Transverse colon (tissue), 4 donors: ENCODE data around the gene FHL5.

ENCODE experiments used
- CTCF ChIP-seq, 5 experiments: fragments of 200-600 bp in 3 of 5; fragments of 450-650 bp in 2 of 5; sonication (generic) in 3 of 5; IDR thresholded peaks; 1 replicate in 2 of 5; 2 replicates in 3 of 5; pipeline ENCODE4 v1.5.1; 2016 to 2017; ENCODE audit warnings: antibody characterized with exemption in 5 of 5, inconsistent platforms in 3 of 5, mild to moderate bottlenecking in 2 of 5, moderate library complexity in 1 of 5
- EP300 ChIP-seq: sonication (generic); formaldehyde crosslinking; IDR thresholded peaks from one replicate; pipeline ENCODE4 v1.6.1; 2017; ENCODE audit warnings: antibody characterized with exemption, low read depth
- POLR2A ChIP-seq: fragments of 450-650 bp; IDR thresholded peaks from one replicate; pipeline ENCODE4 v1.6.1; 2016; ENCODE audit warnings: antibody characterized with exemption, mild to moderate bottlenecking, moderate library complexity
- POLR2AphosphoS5 ChIP-seq, 3 donors: sonication (generic); formaldehyde crosslinking; IDR thresholded peaks; one replicate each; pipeline ENCODE4 v1.6.1; 2016; ENCODE audit warnings: antibody characterized with exemption in 3 of 3

- no peak for TF ChIP-seq CTCF (IDR thresholded peaks at IDR 0.05)
- no peak for TF ChIP-seq EP300
- TF ChIP-seq POLR2A, result no peak
- no peak for TF ChIP-seq POLR2AphosphoS5 (IDR thresholded peaks at IDR 0.05)
Observed at GRCh38 chr6:96520171-96521115, 42.5 kb upstream of the FHL5 start.
